ENCODE measurements around the gene CPB2.

CPB2 gene

DNA sequence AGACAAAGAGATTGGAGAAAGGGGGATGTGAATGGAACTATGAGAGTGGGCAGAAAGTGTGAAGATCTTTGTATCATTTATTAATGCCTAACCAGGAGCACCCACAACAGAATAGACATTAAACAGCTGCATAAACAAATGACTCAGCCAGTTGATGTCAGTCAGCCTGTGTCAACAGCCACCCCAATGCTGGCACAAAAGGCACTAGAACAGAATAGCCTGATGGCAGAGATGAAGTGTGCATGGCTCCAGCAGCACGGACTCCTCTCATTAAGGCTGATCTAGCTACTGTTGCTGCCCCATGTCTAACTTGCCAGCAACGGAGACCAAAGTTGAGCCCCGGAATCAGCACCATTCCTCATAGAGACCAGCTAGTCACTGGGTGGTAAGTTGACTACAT is 7.8 kb downstream of the CPB2 start:
- no peak overlapping the region for H3K27ac ChIP-seq (ENCODE audit: low read length, poor library complexity, severe bottlenecking)
- H2BK5ac ChIP-seq (ENCODE audit: low read depth, low read length, poor library complexity, severe bottlenecking), result no peak overlapping the region
- H3K9me3 ChIP-seq (ENCODE audit: control insufficient read depth, low read length), result no peaks in the 10 kb centered on the region
- H3K18ac ChIP-seq (ENCODE audit: low read depth in 1 of 2, low read length in 2 of 2), result no peak overlapping the region
- WGBS, result 72% methylated on average over 3 of the region's 3 CpGs
- no peak overlapping the region for H3K4me3 ChIP-seq (ENCODE audit: insufficient read depth in 1 of 2, low read depth in 1 of 2, low read length in 2 of 2)
- H3K79me1 ChIP-seq (replicated peaks; ENCODE audit: low read length, poor library complexity, severe bottlenecking), result no peaks in the 10 kb centered on the region
- no peak overlapping the region for H2BK120ac ChIP-seq (ENCODE audit: low read depth, low read length)
- H3K9ac ChIP-seq (ENCODE audit: low read length), result no peak overlapping the region
- no peaks in the 10 kb centered on the region for H3K36me3 ChIP-seq (ENCODE audit: control insufficient read depth in 1 of 2, insufficient read depth in 2 of 2, low read depth in 1 of 2, low read length in 2 of 2)
- H3K4me2 ChIP-seq (ENCODE audit: low read length, poor library complexity, severe bottlenecking), result no peak overlapping the region
- H3K4me1 ChIP-seq (ENCODE audit: control insufficient read depth, insufficient read depth, low read depth, low read length), result peaks cover 5% of the 10 kb centered on the region
- no peak overlapping the region for H2BK12ac ChIP-seq (ENCODE audit: low read length in 2 of 2)
- no peak overlapping the region for H2AK5ac ChIP-seq (ENCODE audit: low read length, severe bottlenecking)
- H3K14ac ChIP-seq (ENCODE audit: low read length in 2 of 2), result peak overlapping the region in 1 of 2 experiments; percentile 35
- no peak overlapping the region for H2BK15ac ChIP-seq (ENCODE audit: low read depth, poor library complexity, severe bottlenecking)
- DNase-seq, result peak; percentile 14
- no peak overlapping the region for H4K8ac ChIP-seq (ENCODE audit: low read length)
- no peak overlapping the region for H3K23ac ChIP-seq (ENCODE audit: low read length in 2 of 2)
- no peak overlapping the region for H4K91ac ChIP-seq (ENCODE audit: low read length)
- no peak overlapping the region for H2AFZ ChIP-seq (ENCODE audit: low read depth, low read length)
- no peak overlapping the region for H3K4ac ChIP-seq (ENCODE audit: low read depth in 1 of 2, low read length in 2 of 2)
- H3K27me3 ChIP-seq (ENCODE audit: control insufficient read depth in 1 of 2, insufficient read depth in 1 of 2, low read length in 2 of 2), result peaks cover 0 to 7% of the 10 kb centered on the region in 2 experiments

DNA sequence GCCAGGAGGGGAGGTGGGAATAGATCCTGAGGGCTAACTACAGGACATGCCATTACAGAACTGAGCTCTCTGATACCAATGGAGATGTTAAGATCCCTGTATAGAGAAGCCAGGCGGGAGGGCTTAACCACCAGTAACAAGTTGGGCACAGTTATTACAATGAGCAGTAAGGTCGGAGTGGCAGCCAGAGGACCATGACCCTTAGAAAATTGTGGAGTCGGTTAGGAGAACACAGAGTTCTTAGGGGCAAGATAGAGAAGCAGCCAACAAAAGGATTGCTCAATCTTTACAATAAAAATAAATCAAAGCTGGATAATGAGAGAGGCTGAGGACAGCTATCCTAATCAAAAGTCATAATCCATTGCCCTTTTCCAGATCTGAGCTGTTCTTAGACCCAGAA is 10.4 kb downstream of the CPB2 start:
- 92% methylated on average over 3 of the region's 3 CpGs for WGBS
- Histone ChIP-seq H3K4me2 (ENCODE audit: low read length, poor library complexity, severe bottlenecking) (no peak overlapping the region), H3K4me1 (ENCODE audit: control insufficient read depth, insufficient read depth, low read depth, low read length) (peaks cover 4% of the 10 kb centered on the region), H3K27me3 (ENCODE audit: control insufficient read depth in 1 of 2, insufficient read depth in 1 of 2, low read length in 2 of 2) (peaks cover 0 to 7% of the 10 kb centered on the region in 2 experiments), H3K23ac (ENCODE audit: low read length in 2 of 2) (no peak overlapping the region), H4K8ac (ENCODE audit: low read length) (no peak overlapping the region), H3K18ac (ENCODE audit: low read depth in 1 of 2, low read length in 2 of 2) (no peak overlapping the region), H3K9ac (ENCODE audit: low read length) (no peak overlapping the region), H2BK12ac (ENCODE audit: low read length in 2 of 2) (no peak overlapping the region), H3K79me1 (replicated peaks; ENCODE audit: low read length, poor library complexity, severe bottlenecking) (no peaks in the 10 kb centered on the region), H2BK120ac (ENCODE audit: low read depth, low read length) (no peak overlapping the region), H2BK15ac (ENCODE audit: low read depth, poor library complexity, severe bottlenecking) (no peak overlapping the region), H3K9me3 (ENCODE audit: control insufficient read depth, low read length) (no peaks in the 10 kb centered on the region), H2AFZ (ENCODE audit: low read depth, low read length) (no peak overlapping the region), H2AK5ac (ENCODE audit: low read length, severe bottlenecking) (no peak overlapping the region), H3K14ac (ENCODE audit: low read length in 2 of 2) (no peak overlapping the region), H3K36me3 (ENCODE audit: control insufficient read depth in 1 of 2, insufficient read depth in 2 of 2, low read depth in 1 of 2, low read length in 2 of 2) (no peaks in the 10 kb centered on the region), H4K91ac (ENCODE audit: low read length) (no peak overlapping the region), H3K27ac (ENCODE audit: low read length, poor library complexity, severe bottlenecking) (no peak overlapping the region), H3K4ac (ENCODE audit: low read depth in 1 of 2, low read length in 2 of 2) (no peak overlapping the region), H3K4me3 (ENCODE audit: insufficient read depth in 1 of 2, low read depth in 1 of 2, low read length in 2 of 2) (no peak overlapping the region), H2BK5ac (ENCODE audit: low read depth, low read length, poor library complexity, severe bottlenecking) (no peak overlapping the region)
- DNase-seq, result no peak

DNA sequence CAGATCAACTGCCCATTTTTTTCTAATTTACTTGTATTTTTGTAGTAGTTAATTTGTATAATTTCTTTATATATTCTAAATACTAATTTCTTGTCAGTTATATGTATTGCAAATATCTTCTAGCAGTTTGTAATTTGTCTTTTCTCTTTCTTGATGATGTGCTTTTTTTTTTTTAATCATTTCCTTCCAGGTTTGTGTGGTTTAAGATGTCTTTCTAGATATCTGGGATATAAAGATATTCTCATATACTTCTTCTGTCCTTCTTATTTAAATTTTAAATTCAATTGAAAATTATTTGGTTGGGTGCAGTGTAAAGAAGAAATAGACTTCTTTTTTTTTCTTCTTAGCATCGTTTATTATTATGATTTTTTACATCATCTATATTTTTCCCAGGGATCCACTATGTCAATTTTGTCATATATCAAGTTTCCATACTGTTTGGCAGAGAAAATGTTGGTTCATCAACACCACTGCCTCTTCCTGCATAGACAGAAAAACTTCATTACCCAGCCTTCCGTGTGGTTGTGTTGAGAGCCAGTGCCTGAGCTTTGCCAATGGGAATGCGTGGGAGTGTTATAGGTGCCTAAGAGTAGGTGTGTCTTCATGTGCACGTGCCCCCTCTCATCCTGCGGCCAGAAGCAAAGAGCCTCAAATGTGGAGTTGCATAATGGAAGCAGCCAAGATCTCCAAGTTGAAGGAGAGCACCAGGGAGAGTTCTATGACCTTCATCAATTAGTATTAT is 15.8 kb downstream of the CPB2 start:
- Histone ChIP-seq H2BK12ac (ENCODE audit: low read length in 2 of 2) (no peak overlapping the region), H3K9me3 (ENCODE audit: control insufficient read depth, low read length) (no peaks in the 10 kb centered on the region), H2AK5ac (ENCODE audit: low read length, severe bottlenecking) (no peak overlapping the region), H2BK5ac (ENCODE audit: low read depth, low read length, poor library complexity, severe bottlenecking) (no peak overlapping the region), H4K91ac (ENCODE audit: low read length) (no peak overlapping the region), H3K23ac (ENCODE audit: low read length in 2 of 2) (no peak overlapping the region), H2BK15ac (ENCODE audit: low read depth, poor library complexity, severe bottlenecking) (no peak overlapping the region), H3K27ac (ENCODE audit: low read length, poor library complexity, severe bottlenecking) (no peak overlapping the region), H3K4ac (ENCODE audit: low read depth in 1 of 2, low read length in 2 of 2) (no peak overlapping the region), H2AFZ (ENCODE audit: low read depth, low read length) (no peak overlapping the region), H3K4me1 (ENCODE audit: control insufficient read depth, insufficient read depth, low read depth, low read length) (no peaks in the 10 kb centered on the region), H3K36me3 (ENCODE audit: control insufficient read depth in 1 of 2, insufficient read depth in 2 of 2, low read depth in 1 of 2, low read length in 2 of 2) (no peaks in the 10 kb centered on the region), H2BK120ac (ENCODE audit: low read depth, low read length) (no peak overlapping the region), H3K4me2 (ENCODE audit: low read length, poor library complexity, severe bottlenecking) (no peak overlapping the region), H3K4me3 (ENCODE audit: insufficient read depth in 1 of 2, low read depth in 1 of 2, low read length in 2 of 2) (no peak overlapping the region), H3K9ac (ENCODE audit: low read length) (no peak overlapping the region), H3K14ac (ENCODE audit: low read length in 2 of 2) (no peak overlapping the region), H4K8ac (ENCODE audit: low read length) (no peak overlapping the region), H3K79me1 (replicated peaks; ENCODE audit: low read length, poor library complexity, severe bottlenecking) (no peaks in the 10 kb centered on the region), H3K18ac (ENCODE audit: low read depth in 1 of 2, low read length in 2 of 2) (no peak overlapping the region), H3K27me3 (ENCODE audit: control insufficient read depth in 1 of 2, insufficient read depth in 1 of 2, low read length in 2 of 2) (no peaks in the 10 kb centered on the region)
- no peak for DNase-seq
- WGBS, result 62% methylated on average over 4 of the region's 5 CpGs

DNA sequence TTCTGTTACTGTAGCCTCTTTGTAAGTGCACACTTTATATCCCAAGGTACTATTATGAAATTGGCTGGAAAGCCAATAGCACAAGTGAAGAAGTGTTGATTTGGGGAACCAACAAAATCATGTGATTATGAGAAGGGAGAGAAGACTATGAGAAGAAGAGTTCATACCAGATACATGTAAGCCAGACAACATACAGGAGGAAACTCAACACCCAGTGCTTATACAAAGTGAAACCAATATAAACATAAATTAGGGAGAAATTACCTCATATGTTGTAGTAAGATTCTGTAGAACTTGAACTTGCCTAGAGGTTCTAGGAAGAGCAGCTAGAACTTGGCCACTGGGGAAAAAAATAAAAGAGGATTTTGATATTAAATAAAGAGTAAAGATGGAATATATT is 17.4 kb downstream of the CPB2 start:
- no peak overlapping the region for H4K8ac ChIP-seq (ENCODE audit: low read length)
- DNase-seq, result no peak
- no peak overlapping the region for H2BK15ac ChIP-seq (ENCODE audit: low read depth, poor library complexity, severe bottlenecking)
- H3K4me1 ChIP-seq (ENCODE audit: control insufficient read depth, insufficient read depth, low read depth, low read length), result no peaks in the 10 kb centered on the region
- no peak overlapping the region for H2AFZ ChIP-seq (ENCODE audit: low read depth, low read length)
- H3K9me3 ChIP-seq (ENCODE audit: control insufficient read depth, low read length), result no peaks in the 10 kb centered on the region
- no peak overlapping the region for H3K27ac ChIP-seq (ENCODE audit: low read length, poor library complexity, severe bottlenecking)
- H3K9ac ChIP-seq (ENCODE audit: low read length), result no peak overlapping the region
- H2AK5ac ChIP-seq (ENCODE audit: low read length, severe bottlenecking), result no peak overlapping the region
- no peak overlapping the region for H2BK5ac ChIP-seq (ENCODE audit: low read depth, low read length, poor library complexity, severe bottlenecking)
- H3K4ac ChIP-seq (ENCODE audit: low read depth in 1 of 2, low read length in 2 of 2), result no peak overlapping the region
- H3K27me3 ChIP-seq (ENCODE audit: control insufficient read depth in 1 of 2, insufficient read depth in 1 of 2, low read length in 2 of 2), result no peaks in the 10 kb centered on the region
- H3K79me1 ChIP-seq (replicated peaks; ENCODE audit: low read length, poor library complexity, severe bottlenecking), result no peaks in the 10 kb centered on the region
- H4K91ac ChIP-seq (ENCODE audit: low read length), result no peak overlapping the region
- H3K18ac ChIP-seq (ENCODE audit: low read depth in 1 of 2, low read length in 2 of 2), result no peak overlapping the region
- no peak overlapping the region for H2BK120ac ChIP-seq (ENCODE audit: low read depth, low read length)
- H3K36me3 ChIP-seq (ENCODE audit: control insufficient read depth in 1 of 2, insufficient read depth in 2 of 2, low read depth in 1 of 2, low read length in 2 of 2), result no peaks in the 10 kb centered on the region
- H3K23ac ChIP-seq (ENCODE audit: low read length in 2 of 2), result no peak overlapping the region
- H2BK12ac ChIP-seq (ENCODE audit: low read length in 2 of 2), result no peak overlapping the region
- no peak overlapping the region for H3K4me3 ChIP-seq (ENCODE audit: insufficient read depth in 1 of 2, low read depth in 1 of 2, low read length in 2 of 2)
- H3K4me2 ChIP-seq (ENCODE audit: low read length, poor library complexity, severe bottlenecking), result no peak overlapping the region
- no peak overlapping the region for H3K14ac ChIP-seq (ENCODE audit: low read length in 2 of 2)
